Endothelial cell of umbilical vein (primary cell): ENCODE data around the gene MVB12B. TPM values are rescaled to one million over a fixed set of nuclear protein-coding genes. Genes with fewer than 3 reads are reported as not detected.

Experiments used
- BruUV-seq: library from RNA; stranded (reverse); fragments of 400-500 nt; replicated peaks from 2 replicates; lab custom pipeline; 2021; lab: Mats Ljungman, UMichigan
- CTCF ChIA-PET: fragments of 300-600, 350-600 bp; sonication (Branson Sonifier 250); formaldehyde crosslinking; loops from one replicate; lab custom pipeline; 2021; ENCODE audit warnings: antibody characterized with exemption, inconsistent platforms; lab: Charles Lee
- POLR2A ChIA-PET: fragments of 300-600, 350-600 bp; sonication (Branson Sonifier 250); formaldehyde crosslinking; loops from one replicate; lab custom pipeline; 2021; ENCODE audit warnings: antibody characterized with exemption, inconsistent platforms; lab: Charles Lee
- DNase-seq: peaks from one replicate; pipeline ENCODE4 v3.0.0-alpha.2; 2011; ENCODE audit warnings: low read depth, low spot score
- FAIRE-seq: peaks from 2 replicates; lab custom pipeline; 2011; peaks lifted over from hg19 to GRCh38; lab: Jason Lieb, UNC
- H2AFZ ChIP-seq: 2 replicates; pipeline ENCODE4 v1.6.0; 2012; ENCODE audit warnings: low read depth, low read length, control low read depth, inconsistent platforms
- H3K27ac ChIP-seq: 2 replicates; pipeline ENCODE4 v1.5.1; 2011; ENCODE audit warnings: low read depth, mild to moderate bottlenecking, control low read depth, low read length, moderate library complexity; ENCODE audit not compliant: insufficient read depth
- H3K27me3 ChIP-seq, 2 experiments: 2 replicates each; pipeline versions ENCODE4 v1.6.0 to v1.6.1; 2011; ENCODE audit warnings: low read length in 2 of 2, mixed read lengths in 1 of 2; ENCODE audit not compliant: control insufficient read depth in 2 of 2, insufficient read depth in 2 of 2
- H3K36me3 ChIP-seq, 2 experiments: 2 replicates in 1 of 2; 3 replicates in 1 of 2; pipeline ENCODE4 v1.5.1; 2011; ENCODE audit warnings: low read length in 2 of 2, mild to moderate bottlenecking in 1 of 2, moderate library complexity in 1 of 2; ENCODE audit not compliant: control insufficient read depth in 2 of 2, insufficient read depth in 2 of 2; ENCODE audit errors: extremely low read depth in 1 of 2
- H3K4me1 ChIP-seq: 3 replicates; pipeline ENCODE4 v1.5.1; 2011; ENCODE audit warnings: mild to moderate bottlenecking, low read length; ENCODE audit not compliant: control insufficient read depth, insufficient read depth; ENCODE audit errors: extremely low read depth
- H3K4me2 ChIP-seq: 2 replicates; pipeline ENCODE4 v1.6.1; 2011; ENCODE audit warnings: low read length, control low read depth, mixed read lengths; ENCODE audit not compliant: insufficient read depth
- H3K4me3 ChIP-seq, 3 experiments: fragments of 200-600 bp in 1 of 3; sonication (generic), shearing (Covaris generic) in 1 of 3; replicated peaks in 1 of 3; 2 replicates each; pipeline ENCODE4 v1.5.1; 2011 to 2016; ENCODE audit warnings: control low read depth in 3 of 3, low read length in 3 of 3, mild to moderate bottlenecking in 2 of 3, inconsistent platforms in 1 of 3, low read depth in 1 of 3, moderate library complexity in 1 of 3; ENCODE audit not compliant: insufficient read depth in 1 of 3
- H3K79me2 ChIP-seq: 2 replicates; pipeline ENCODE4 v1.6.0; 2012; ENCODE audit warnings: low read length, inconsistent platforms; ENCODE audit not compliant: control insufficient read depth, insufficient read depth
- H3K9ac ChIP-seq: replicated peaks from 2 replicates; pipeline ENCODE3; 2011; ENCODE audit warnings: low read length, control low read depth; ENCODE audit not compliant: insufficient read depth; ENCODE audit errors: extremely low read depth
- H3K9me1 ChIP-seq: replicated peaks from 3 replicates; pipeline ENCODE4 v1.6.0; 2011; ENCODE audit warnings: mild to moderate bottlenecking, low read length; ENCODE audit not compliant: control insufficient read depth, insufficient read depth; ENCODE audit errors: extremely low read depth
- H3K9me3 ChIP-seq: replicated peaks from 2 replicates; pipeline ENCODE4 v1.5.1; 2012; ENCODE audit warnings: low read length, inconsistent platforms; ENCODE audit not compliant: control insufficient read depth, insufficient read depth
- H4K20me1 ChIP-seq: replicated peaks from 2 replicates; pipeline ENCODE3; 2011; ENCODE audit warnings: mild to moderate bottlenecking, low read length; ENCODE audit not compliant: control insufficient read depth, insufficient read depth; ENCODE audit errors: extremely low read depth
- CTCF ChIP-seq, 2 donors: IDR thresholded peaks; 1 replicate in 1 of 2; 2 replicates in 1 of 2; pipeline ENCODE4 v1.5.1; 2011; ENCODE audit warnings: low read length in 2 of 2, mild to moderate bottlenecking in 2 of 2, moderate library complexity in 2 of 2, control low read depth in 1 of 2, inconsistent platforms in 1 of 2, low read depth in 1 of 2; ENCODE audit not compliant: insufficient read depth in 1 of 2; ENCODE audit errors: extremely low read depth in 1 of 2
- EZH2 ChIP-seq: IDR thresholded peaks from 2 replicates; pipeline ENCODE4 v1.6.1; 2012; ENCODE audit warnings: borderline replicate concordance, low read depth, mild to moderate bottlenecking, moderate library complexity, low read length, inconsistent platforms; ENCODE audit not compliant: severe bottlenecking
- FOS ChIP-seq: IDR thresholded peaks from 2 replicates; pipeline ENCODE4 v1.6.1; 2011; ENCODE audit warnings: mild to moderate bottlenecking, low read length, moderate library complexity, borderline replicate concordance; ENCODE audit not compliant: insufficient read depth
- JUN ChIP-seq: IDR thresholded peaks from 2 replicates; pipeline ENCODE4 v1.6.1; 2011; ENCODE audit warnings: borderline replicate concordance, low read depth; ENCODE audit not compliant: insufficient read length, insufficient read depth
- MAX ChIP-seq: IDR thresholded peaks from 2 replicates; pipeline ENCODE4 v1.6.1; 2011; ENCODE audit not compliant: insufficient read depth, insufficient read length
- POLR2A ChIP-seq: IDR thresholded peaks from 2 replicates; pipeline ENCODE4 v1.6.1; 2012; ENCODE audit warnings: low read depth, mild to moderate bottlenecking, control low read depth, low read length
- POLR2AphosphoS5 ChIP-seq: IDR thresholded peaks from 2 replicates; pipeline ENCODE4 v1.6.1; 2012; ENCODE audit warnings: low read depth, mild to moderate bottlenecking, control low read depth, low read length, moderate library complexity; ENCODE audit not compliant: insufficient read depth
- dilution Hi-C: fragments of 300-500 bp; cut with MboI; formaldehyde crosslinking; loops from one replicate; pipeline ENCODE4 v1.15.0; 2019; ENCODE audit warnings: low sequenced_read_pairs; ENCODE audit not compliant: extremely low pct_ligation_motif_present
- intact Hi-C: fragments of 100-400 bp; cut with micrococcal nuclease; formaldehyde crosslinking; loops from one replicate; pipeline ENCODE4 v1.10.0; 2022
- polyA plus RNA-seq, 4 experiments: library from polyadenylated mRNA; depleted of rRNA in 3 of 4; stranded (reverse) in 3 of 4; unstranded in 1 of 4; fragments of >200 nt; gene quantifications; 2 replicates each; pipeline versions ENCODE4 v1.2.1 to v1.2.3, GENCODE V29; 2011 to 2012; ENCODE audit warnings: missing spikeins in 1 of 4
- total RNA-seq: library from RNA; stranded (reverse); gene quantifications from 2 replicates; pipeline ENCODE4 v1.2.3, GENCODE V29; 2021

Gene MVB12B
- total and polyA plus RNA-seq, 2 donors (not counting 3 experiments of a cell fraction or from before 2014, with no cell fraction given): 6.6 to 17.3 TPM

GRCh38 chr9:126488881-126489404 lies 162.3 kb downstream of the MVB12B start:
- dilution Hi-C loops: no loop called here
- Histone ChIP-seq H4K20me1 (no peaks in the 10 kb centered on the region), H3K4me1 (no peaks in the 10 kb centered on the region), H3K9me3 (no peaks in the 10 kb centered on the region), H2AFZ (no peak overlapping the region), H3K36me3 (no peaks in the 10 kb centered on the region), H3K27me3 (no peaks in the 10 kb centered on the region), H3K9me1 (no peaks in the 10 kb centered on the region), H3K9ac (no peak overlapping the region), H3K27ac (no peak overlapping the region), H3K79me2 (no peaks in the 10 kb centered on the region), H3K4me2 (no peak overlapping the region), H3K4me3 (no peak overlapping the region)
- DNase-seq (no peak), FAIRE-seq (no peak)
- no peak for TF ChIP-seq CTCF (IDR thresholded peaks at IDR 0.05; ENCODE audit: extremely low read depth in 1 of 2, insufficient read depth in 1 of 2, low read depth in 1 of 2, low read length in 2 of 2)
- no peak for TF ChIP-seq EZH2
- TF ChIP-seq POLR2AphosphoS5: no peak
- no peak for TF ChIP-seq JUN
- TF ChIP-seq POLR2A: no peak
- TF ChIP-seq MAX: no peak
- TF ChIP-seq FOS: no peak
- ChIA-PET POLR2A (interaction anchor here (0.6 kb wide), 1 partner anchor 1085 kb away, joined by 3 read pairs; no protein-coding TSS in a partner anchor), CTCF (interaction anchor here (0.9 to 4.7 kb wide), 2 partner anchors 89 to 1081 kb away, joined by 3 to 91 read pairs; no protein-coding TSS in a partner anchor)
- BruUV-seq: no TSS peak
- intact Hi-C loops: no loop called here
